Measurements from ENCODE around the gene FBLN1. TPM values are rescaled to one million over a fixed set of nuclear protein-coding genes. Genes with fewer than 3 reads are reported as not detected.
"Not testable (repeated sequence)": the region's sequence is repeated elsewhere in the genome, so short reads cannot be mapped to it uniquely, and the experiment has no call there.

Gene FBLN1
- total RNA-seq, 1 donor from 2014 or later = 3.8 TPM

DNA sequence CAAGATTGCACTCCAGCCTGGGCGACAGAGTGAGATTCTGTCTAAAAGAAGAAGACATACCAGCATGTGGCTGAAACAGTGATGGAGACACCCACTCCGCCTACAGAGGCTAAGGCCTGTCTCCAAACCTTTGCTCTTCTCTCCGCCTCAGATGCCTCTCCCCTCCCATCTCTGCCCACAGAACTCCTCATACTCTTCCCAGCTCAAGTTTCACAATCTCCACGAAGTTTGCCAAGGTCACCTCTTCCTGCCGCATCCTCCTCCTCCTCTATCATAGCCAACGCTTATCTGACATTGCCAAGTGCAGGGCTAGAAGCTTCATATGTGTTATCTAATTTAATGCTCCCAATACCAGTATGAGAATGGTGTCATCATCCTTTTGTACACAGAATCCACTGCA, 25.9 kb upstream of the FBLN1 start:
- ATAC-seq = no peak
- no peak for DNase-seq (ENCODE audit: low spot score)

DNA sequence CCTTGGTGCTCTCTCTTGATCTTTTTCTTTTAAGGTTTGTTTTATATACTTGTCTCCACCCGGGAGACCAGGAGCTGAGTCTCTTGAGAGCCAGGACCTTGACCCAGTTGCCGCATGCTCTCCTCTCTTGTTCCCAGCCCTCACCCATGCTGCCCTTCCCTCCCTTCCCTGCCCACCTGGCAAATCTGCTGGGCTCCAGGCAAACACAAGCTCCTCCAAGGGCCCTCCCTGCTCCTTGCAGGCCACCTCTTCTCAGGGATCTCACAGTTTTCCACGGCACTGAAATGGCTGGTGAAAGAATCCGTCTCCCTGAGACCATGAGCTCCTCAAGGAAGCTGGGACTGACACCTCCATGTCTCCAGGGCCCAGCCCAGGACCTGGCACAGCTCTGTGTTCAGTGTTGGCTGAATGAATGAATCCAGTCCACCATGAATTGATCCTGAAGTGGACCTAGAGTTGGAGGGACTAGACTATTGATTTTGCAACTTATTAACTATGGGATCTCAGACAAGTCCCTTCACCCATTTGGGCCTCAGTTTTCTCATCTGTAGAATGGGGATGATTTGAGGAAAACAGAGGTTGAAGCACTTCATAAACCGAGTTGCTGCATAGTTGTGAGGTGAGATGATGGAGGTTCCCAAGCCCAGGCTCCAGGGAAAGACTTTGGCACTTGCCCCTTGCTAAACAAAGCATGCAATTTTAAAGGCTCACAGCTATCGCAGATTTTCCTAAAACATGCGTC, 25.1 kb upstream of the FBLN1 start:
- ATAC-seq = no peak
- no peak for DNase-seq (ENCODE audit: low spot score)

DNA sequence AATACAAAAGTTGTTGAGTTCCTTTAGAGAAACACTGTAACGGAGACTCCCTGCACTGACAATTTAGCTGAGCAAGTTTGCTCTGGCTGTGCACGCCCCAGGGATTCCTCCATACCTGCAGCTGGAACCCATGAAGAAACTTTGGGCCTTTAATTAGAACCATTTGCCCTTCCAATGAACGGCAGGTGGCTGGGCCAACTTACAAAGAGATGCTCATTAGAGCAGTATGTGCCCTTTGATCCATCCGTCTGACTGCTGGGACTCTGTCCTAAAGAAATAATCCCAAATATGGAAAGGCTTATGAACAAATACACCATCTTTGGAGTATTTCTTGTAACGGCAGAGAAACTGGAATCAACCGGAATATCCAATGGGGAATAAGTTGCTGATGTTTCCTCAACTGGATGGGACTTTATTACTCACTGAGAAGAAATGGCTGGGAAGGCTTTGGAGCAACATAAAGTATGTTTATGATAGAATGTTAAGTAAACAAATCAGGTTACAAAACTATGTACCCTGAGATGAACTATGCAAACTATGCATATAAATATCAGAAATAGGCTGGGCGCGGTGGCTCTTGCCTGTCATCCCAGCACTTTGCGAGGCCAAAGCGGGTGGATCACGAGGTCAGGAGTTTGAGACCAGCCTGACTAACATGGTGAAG, 24.4 kb upstream of the FBLN1 start:
- ATAC-seq = no peak
- no peak for DNase-seq (ENCODE audit: low spot score)

DNA sequence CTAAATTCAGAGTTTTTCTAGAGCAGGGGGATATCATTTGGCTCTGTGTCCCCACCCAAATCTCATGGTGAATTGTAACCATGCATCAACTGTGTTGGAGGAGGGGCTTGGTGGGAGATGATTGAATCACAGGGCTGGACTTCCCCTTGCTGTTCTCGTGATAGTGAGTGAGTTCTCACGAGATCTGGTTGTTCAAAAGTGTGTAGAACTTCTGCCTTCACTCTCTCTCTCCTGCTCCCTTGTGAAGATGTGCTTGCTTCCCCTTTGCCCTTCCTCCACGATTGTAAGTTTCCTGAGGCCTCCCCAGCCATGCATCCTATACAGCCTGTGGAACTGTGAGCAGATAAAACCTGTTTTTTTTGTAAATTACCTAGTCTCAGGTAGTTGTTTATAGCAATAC, 22.0 kb upstream of the FBLN1 start:
- ATAC-seq (no peak), DNase-seq (ENCODE audit: low spot score) (no peak)

DNA sequence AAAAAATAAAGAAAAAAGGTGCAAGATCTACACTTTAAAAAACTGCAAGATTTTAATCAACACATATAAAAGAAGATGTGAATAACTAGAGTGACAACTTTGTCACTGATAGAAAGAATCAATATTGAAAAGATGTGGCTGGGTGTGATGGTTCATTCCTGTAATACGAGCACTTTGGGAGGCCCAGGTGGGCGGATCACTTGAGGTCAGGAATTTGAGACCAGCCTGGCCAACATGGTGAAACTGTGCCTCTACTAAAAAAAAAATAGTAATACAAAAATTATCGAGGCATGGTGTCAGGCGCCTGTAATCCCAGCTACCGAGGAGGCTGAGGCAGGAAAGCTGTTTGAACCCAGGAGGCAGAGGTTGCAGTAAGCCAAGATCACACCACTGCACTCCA, 21.0 kb upstream of the FBLN1 start:
- ATAC-seq (no peak), DNase-seq (ENCODE audit: low spot score) (no peak)

DNA sequence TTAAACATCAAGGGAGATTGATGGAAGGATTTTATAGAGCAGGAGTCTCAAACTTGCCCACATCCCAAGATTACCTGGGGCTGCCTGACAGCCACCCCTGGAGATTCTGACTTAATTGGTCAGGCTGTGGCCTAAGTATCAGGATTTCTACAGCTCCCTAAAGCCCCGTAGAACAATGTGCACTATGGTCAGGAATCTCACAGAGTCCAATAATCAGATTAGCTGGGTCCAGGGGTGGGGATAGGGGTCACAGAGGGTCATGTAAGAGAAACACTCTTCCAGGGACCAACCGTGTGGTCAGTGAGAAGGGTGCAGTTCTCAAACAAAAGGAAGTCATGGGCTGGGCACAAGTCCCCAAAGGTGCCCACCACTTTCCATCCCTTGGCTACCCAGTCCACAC, 20.5 kb upstream of the FBLN1 start:
- ATAC-seq (no peak), DNase-seq (ENCODE audit: low spot score) (no peak)

DNA sequence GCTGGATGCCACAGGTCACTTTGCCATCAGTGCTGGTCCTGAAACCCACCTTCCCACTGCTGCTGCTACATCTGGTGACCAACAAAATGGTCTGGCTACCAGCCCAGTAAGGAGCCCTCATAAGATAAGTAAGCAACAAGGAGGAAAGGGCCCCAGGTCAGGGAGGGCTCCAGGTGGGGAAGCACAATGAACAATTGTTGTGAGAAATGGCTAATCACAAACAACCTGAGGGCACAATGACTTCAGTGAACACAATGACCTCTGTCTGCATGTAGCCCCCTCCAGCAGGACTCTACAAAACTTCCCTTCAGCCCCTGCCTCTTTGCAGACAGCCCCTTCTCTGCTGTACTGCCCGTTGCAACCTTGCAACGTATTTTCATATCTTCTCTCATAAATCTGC, 19.4 kb upstream of the FBLN1 start:
- ATAC-seq (no peak), DNase-seq (ENCODE audit: low spot score) (no peak)

DNA sequence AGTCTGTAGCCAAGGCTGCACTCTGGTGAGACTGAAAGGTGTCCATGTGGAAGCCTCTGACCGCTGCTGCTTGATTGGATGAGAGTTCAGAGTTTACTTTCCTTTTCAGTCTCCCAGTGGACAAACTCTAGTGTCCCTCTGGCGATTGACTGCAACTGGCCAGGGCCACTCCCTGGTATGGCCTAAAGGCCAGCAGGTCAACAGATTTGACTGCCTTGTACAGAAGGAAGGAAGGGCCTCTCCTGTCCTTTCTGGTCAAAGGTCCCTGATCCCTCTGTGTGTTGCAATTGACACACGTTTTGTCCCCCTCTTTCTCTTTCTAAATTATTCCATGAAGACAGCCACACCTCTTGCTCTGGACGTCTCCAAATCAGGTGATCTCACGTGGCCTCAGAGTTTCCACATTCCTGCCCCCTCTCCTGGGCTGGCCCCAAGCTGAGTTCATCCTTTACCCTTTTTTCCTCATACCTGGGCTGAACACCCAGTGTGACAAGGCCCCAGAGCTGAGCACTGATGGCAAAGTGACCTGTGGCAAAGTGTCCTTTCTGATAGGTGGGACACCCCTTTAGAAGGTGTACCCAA, 18.7 kb upstream of the FBLN1 start:
- DNase-seq (ENCODE audit: low spot score) = peak; percentile 59
- ATAC-seq = peak; percentile 98

DNA sequence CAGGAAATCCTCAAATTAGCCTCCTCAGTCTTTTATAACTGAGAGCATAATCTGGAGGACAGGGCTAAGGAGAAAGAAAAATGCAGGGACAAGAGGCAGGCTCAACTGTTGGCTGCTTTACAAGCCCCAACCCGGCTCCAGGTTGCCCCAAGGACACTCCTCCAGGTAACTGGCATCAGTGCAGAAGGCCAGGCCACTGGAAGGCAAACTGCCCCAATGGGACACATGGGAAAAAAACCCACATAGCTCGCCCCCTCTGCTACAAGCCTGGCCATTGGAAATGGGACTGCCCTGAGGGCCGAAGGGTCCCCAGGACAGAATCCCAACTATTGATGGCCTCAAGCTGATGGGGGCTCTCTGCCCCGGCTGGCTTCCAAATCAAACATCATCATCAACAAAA, 17.9 kb upstream of the FBLN1 start:
- ATAC-seq (no peak), DNase-seq (ENCODE audit: low spot score) (no peak)

DNA sequence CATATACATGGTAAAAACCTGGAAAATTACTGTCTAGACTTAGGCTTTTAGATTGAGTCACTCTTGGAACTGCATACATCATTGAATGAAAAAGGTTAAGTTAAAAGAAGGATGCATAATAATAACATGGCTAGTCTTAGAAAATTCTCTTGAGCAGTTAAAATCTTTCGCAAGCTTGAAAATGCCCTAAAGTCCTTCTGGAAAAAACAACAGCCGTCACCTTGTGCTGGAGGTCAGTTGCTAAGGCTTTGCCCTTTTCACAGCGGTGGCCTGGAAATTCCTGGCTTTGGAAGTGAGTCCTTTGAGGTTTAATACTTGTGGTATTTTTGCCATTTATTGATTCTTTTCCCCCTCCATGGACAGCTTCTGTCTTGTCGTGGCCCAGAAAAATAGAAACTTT, 17.4 kb upstream of the FBLN1 start:
- DNase-seq (ENCODE audit: low spot score) = no peak
- ATAC-seq = no peak

DNA sequence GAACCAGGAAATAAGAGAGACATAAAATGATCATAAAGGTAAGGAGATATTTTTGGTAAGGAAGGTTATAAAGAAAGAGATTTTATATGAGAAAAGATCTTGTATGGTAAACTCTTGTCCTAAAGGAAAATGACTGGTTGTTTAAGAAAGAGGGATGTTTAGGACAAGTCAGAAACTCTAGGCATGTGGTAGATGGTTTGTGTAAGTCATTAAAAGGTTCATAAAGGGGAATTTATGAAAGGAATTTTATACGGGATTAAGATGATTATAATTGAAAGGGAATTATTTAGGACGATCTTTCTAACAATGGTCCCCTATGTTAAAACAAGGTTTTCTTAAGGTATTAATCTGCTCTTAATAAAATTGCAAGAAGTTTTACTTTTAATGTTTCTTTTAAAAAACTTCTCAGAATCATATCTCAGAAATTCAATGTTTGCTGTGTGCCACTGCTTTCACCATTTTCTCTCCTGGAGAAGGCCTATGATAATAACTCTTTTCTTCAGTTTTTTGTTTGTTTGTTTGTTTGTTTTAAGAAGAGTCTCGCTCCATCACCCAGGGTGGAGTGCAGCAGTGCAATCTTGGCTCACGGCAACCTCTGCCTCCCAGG, 13.8 kb upstream of the FBLN1 start:
- ATAC-seq = no peak
- no peak for DNase-seq (ENCODE audit: low spot score)

DNA sequence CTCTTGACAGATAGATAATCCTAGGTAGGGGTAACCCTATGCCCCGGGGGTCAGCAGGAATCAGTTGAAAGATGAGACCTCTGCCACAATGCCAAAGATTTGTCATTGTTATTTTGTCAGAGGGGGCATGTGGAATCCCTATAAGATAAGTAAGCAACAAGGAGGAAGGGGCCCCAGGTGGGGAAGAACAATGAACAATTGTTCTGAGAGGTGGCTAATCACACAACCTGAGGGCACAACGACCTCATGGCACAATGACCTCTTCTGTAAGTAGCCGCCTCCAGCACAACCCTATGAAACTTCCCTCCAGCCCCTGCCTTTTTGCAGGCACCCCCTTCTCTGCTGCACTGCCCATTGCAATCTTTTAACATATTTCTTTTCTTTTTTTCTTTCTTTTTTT, 11.8 kb upstream of the FBLN1 start:
- no peak for DNase-seq (ENCODE audit: low spot score)
- no peak for ATAC-seq

DNA sequence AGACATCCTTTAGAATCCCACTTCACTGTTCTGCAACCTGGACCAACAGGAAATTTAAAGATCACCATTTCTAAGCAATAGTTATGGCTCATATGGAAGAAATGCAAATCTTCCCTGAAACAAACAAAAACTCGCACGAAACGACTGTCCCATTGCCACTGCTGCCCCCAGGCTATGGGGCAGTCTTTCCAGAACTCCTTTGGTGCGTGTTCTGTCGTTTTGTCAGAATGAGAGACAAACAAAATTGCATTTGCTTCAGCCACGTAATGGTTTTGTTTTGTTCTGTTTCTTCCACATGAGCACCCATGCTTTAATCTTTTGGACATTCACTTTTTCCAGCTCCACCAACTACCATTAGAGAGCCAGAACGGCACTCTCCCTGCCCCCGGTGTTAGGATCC, 10.8 kb upstream of the FBLN1 start:
- DNase-seq (ENCODE audit: low spot score) (no peak), ATAC-seq (no peak)

DNA sequence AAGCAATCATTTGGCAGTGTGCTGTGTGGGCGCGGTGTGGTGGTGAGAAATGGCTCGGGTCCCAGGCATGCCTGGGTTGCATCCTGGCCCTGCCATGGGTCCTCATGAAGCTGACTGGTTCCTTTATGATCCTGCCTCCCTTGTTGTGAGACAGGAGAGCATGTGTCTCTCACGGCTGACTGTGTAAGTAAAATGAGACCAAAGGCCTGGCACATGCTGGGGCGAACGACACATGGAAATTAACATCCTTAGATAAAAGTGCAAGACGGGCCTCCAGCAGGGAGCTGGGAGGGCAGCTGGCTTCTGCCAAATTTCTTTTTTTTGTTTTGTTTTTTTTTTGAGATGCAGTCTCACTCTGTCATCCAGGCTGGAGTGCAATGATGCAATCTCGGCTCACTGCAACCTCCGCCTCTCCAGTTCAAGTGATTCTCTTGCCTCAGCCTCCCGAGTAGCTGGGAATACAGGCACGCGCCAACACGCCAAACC, 9.4 kb upstream of the FBLN1 start:
- ATAC-seq (no peak), DNase-seq (ENCODE audit: low spot score) (no peak)

DNA sequence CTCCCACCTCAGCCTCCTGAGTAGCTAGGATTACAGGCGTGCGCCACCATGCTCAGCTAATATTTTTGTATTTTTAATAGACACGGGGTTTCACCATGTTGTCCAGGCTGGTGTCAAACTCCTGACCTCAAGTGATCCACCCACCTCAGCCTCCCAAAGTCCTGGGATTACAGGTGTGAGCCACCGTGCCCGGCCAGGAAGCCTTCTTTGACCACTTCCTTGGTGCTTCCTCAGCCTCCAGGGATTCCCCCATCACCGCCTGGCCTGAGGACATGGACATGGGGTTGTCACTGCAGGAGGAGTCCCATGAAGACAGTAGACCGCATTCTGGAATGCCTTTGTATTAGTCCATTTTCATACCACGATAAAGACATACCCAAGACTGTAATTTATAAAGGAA, 8.4 kb upstream of the FBLN1 start:
- not testable (repeated sequence) for ATAC-seq; DNase-seq (ENCODE audit: low spot score)

DNA sequence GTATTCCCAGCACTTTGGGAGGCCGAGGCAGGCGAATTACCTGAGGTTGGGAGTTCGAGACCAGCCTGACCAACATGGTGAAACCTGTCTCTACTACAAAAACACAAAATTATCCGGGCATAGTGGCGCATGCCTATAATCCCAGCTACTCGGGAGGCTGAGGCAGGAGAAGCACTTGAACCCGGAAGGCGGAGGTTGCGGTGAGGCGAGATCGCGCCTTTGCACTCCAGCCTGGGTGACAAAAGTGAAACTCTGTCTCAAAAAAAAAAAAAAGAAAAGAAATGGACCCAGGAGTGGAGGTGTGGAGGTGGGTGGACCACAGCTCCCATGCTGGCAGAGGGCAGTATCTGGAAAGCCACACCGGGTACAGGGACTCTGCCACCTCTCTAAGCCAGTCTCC, 7.1 kb upstream of the FBLN1 start:
- not testable (repeated sequence) for ATAC-seq

DNA sequence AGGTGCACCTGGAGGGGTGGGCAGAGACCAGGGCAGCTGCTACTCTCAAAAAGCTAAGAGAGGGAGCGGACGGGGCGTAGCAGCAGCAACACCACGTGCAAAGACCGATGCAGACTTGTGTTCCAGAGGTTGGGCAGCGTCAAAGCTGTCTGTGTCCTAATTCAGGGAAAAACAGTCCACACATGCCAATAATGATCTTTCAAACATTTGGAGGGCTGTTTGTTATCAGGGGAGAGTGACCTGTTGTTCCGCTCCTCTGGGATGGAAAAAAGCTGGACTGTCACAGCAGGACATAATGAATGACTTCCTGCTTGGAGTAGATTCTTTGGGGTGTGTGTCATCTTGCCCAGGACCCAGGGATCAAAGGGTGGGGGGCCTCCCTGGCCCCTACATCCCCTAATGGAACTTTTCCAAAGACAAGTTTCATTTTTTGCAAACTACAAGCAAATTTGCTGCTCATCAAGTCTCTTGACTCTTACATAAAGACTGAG, 6.2 kb upstream of the FBLN1 start:
- DNase-seq (ENCODE audit: low spot score) (no peak), ATAC-seq (peak; percentile 59)

More for the DNA sequence above, 7.1 kb upstream of the FBLN1 start:
- not testable (repeated sequence) for DNase-seq (ENCODE audit: low spot score)

DNA sequence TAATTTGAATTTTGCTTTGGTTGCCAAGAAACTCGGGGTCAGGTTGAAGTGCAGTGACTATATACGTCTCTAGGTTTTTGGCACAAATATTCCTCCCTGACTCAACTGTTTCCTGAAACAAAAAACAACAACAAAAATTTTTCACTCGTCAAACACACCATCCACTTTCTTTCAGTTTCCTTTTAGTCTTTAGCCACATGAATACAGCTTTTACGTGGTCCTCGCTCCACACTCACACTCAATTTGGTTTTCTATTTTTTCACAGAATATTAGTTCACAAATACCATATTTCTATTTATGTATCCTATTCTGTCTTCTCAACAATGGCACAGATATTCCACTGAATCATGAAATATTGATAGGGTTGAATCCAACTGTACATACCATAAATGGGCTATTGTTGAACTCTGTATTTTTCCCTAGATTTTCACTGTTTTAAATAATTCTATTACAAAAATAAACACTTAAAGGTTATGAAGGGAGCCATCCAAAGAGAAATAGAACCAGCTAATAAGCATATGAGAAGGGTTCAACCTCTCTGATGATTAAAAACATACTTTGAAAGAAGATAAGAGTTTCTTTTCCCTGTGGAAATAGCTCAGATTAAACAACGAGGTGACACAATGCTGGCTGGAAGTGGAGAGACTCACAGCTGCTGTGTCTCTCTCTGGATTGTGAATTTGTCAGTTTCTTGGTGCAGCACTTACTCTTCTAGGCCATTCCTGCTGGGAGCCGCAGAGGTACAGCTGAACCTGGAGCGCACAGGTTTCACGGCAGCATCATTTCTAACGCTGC, 5.1 kb upstream of the FBLN1 start:
- ATAC-seq = no peak
- DNase-seq (ENCODE audit: low spot score) = no peak

DNA sequence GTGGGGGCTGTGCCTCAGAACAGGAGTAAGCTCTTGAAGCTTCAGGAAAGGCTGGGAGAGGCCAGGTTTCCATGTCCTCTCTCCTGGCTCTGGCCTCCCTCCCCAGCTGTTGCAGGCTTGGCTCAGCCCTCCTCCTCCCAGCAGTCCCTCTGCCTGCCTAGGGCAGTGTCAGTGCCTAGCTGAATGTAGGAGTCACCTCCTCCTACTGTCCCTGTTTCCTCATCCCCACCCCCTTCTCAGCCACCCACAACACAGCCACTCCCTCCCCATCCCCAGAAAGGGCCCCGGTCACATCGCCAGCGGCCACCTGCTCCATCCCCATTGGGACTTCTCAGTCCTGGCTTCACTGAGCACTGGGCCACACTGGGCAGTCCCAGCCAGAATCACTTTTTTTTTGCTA, 2.9 kb upstream of the FBLN1 start:
- no peak for DNase-seq (ENCODE audit: low spot score)
- no peak for ATAC-seq

DNA sequence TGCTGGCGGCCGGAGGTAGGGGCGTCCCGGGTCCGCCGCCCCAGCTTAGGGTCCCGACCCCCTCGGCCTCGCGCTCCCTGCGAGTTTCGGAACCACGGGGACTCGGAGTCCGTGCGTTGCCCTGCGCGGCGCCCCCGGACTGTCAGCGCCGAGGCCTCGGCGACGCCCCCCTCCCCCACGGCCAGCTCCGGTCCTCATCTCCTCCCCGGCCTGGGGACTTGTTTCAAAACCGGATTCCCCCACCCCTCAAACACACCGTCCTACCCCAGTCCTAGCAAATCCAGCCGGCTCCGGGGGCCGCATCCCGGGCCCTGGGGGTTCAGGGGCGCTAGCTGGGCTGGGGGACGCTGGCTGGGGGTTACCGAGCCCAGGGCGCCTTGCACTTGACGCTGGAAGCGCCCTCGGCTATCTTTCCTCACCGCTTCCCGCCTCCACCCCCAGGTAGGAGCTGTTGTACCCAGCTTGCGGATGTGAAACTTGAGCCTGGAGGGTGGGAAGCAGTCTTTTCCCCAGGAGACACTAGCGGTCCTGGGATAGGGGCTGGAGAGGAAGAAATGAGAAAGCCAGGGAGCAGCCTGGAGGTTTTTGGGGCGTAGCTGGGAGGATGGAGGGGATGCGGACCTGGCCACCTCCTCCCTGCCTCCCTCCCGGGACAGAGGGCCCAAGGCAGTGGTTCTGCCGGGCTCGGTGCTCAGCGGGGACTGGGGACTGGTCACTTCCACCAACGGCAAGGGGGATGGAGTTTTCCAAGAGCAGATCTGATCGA, 550 bp downstream of the FBLN1 start:
- DNase-seq (ENCODE audit: low spot score) (no peak), ATAC-seq (no peak)
